IMR-90 (cell line): Measurements from ENCODE around the gene CHSY3. TPM values are rescaled to one million over a fixed set of nuclear protein-coding genes. Genes with fewer than 3 reads are reported as not detected.

Experiments
- ATAC-seq: fragments of 200-7000 bp; cut with Tn5 transposase; 2 replicates; pipeline ENCODE4 v1.9.1; 2020; ENCODE audit warnings: low read depth, mild to moderate bottlenecking, moderate library complexity
- BruUV-seq: library from RNA; stranded (reverse); fragments of 400-500 nt; replicated peaks from 2 replicates; lab custom pipeline; 2021; lab: Mats Ljungman, UMichigan
- CTCF ChIA-PET: fragments of 300-600 bp; formaldehyde crosslinking; extraction: SDS; loops from one replicate; lab custom pipeline; 2021; ENCODE audit warnings: antibody characterized with exemption; lab: Yijun Ruan, JAX
- POLR2A ChIA-PET: fragments of 300-600 bp; sonication (Branson Sonifier 250); formaldehyde crosslinking; loops from one replicate; lab custom pipeline; 2022; ENCODE audit warnings: antibody characterized with exemption; ENCODE audit not compliant: unreplicated experiment; lab: Charles Lee
- DNase-seq: peaks from one replicate; pipeline ENCODE4 v3.0.0; 2013
- H2AFZ ChIP-seq: replicated peaks from 2 replicates; pipeline ENCODE3; 2013; ENCODE audit warnings: low read length, mild to moderate bottlenecking; ENCODE audit not compliant: poor library complexity
- H2AK5ac ChIP-seq: 2 replicates; pipeline ENCODE4 v1.6.1; 2013; ENCODE audit warnings: low read depth, low read length, inconsistent platforms
- H2AK9ac ChIP-seq: replicated peaks from 2 replicates; pipeline ENCODE3; 2013; ENCODE audit warnings: mild to moderate bottlenecking, low read depth, low read length, moderate library complexity; ENCODE audit not compliant: poor library complexity
- H2BK120ac ChIP-seq: 2 replicates; pipeline ENCODE4 v1.6.1; 2013; ENCODE audit warnings: low read depth, low read length, inconsistent platforms
- H2BK15ac ChIP-seq: 3 replicates; pipeline ENCODE4 v1.6.1; 2013; ENCODE audit warnings: low read depth, low read length, inconsistent platforms
- H2BK20ac ChIP-seq: 2 replicates; pipeline ENCODE4 v1.6.1; 2013; ENCODE audit warnings: low read depth, mild to moderate bottlenecking, inconsistent platforms, low read length, moderate library complexity
- H2BK5ac ChIP-seq: 2 replicates; pipeline ENCODE4 v1.6.1; 2013; ENCODE audit warnings: mild to moderate bottlenecking, low read depth, low read length, inconsistent platforms; ENCODE audit not compliant: poor library complexity, severe bottlenecking
- H3K14ac ChIP-seq: replicated peaks from 2 replicates; pipeline ENCODE4 v1.6.1; 2013; ENCODE audit warnings: low read depth, low read length, inconsistent platforms
- H3K18ac ChIP-seq: 2 replicates; pipeline ENCODE4 v1.6.1; 2013; ENCODE audit warnings: low read depth, low read length, control low read depth
- H3K23ac ChIP-seq: 2 replicates; pipeline ENCODE4 v1.6.1; 2013; ENCODE audit warnings: low read depth, low read length, inconsistent platforms
- H3K27ac ChIP-seq: 2 replicates; pipeline ENCODE4 v1.5.1; 2013; ENCODE audit warnings: mild to moderate bottlenecking, control low read depth, low read length; ENCODE audit not compliant: insufficient read depth
- H3K27me3 ChIP-seq: 2 replicates; pipeline ENCODE4 v1.6.1; 2013; ENCODE audit warnings: low read length; ENCODE audit not compliant: control insufficient read depth, insufficient read depth
- H3K36me3 ChIP-seq: 2 replicates; pipeline ENCODE4 v1.6.1; 2013; ENCODE audit warnings: low read length, mixed read lengths; ENCODE audit not compliant: control insufficient read depth, insufficient read depth
- H3K4ac ChIP-seq: 2 replicates; pipeline ENCODE4 v1.6.1; 2013; ENCODE audit warnings: low read depth, low read length, inconsistent platforms
- H3K4me1 ChIP-seq: 2 replicates; pipeline ENCODE4 v1.6.1; 2013; ENCODE audit warnings: low read length, mixed read lengths; ENCODE audit not compliant: control insufficient read depth, insufficient read depth
- H3K4me2 ChIP-seq: 2 replicates; pipeline ENCODE4 v1.6.1; 2013; ENCODE audit warnings: low read depth, mild to moderate bottlenecking, control low read depth, low read length, moderate library complexity
- H3K4me3 ChIP-seq: 2 replicates; pipeline ENCODE4 v1.5.1; 2013; ENCODE audit warnings: low read depth, mild to moderate bottlenecking, control low read depth, low read length, moderate library complexity; ENCODE audit not compliant: insufficient read depth
- H3K56ac ChIP-seq: 2 replicates; pipeline ENCODE4 v1.6.1; 2013; ENCODE audit warnings: low read length, inconsistent platforms; ENCODE audit not compliant: insufficient read depth; ENCODE audit errors: extremely low read depth
- H3K79me1 ChIP-seq, 2 experiments: 2 replicates each; pipeline ENCODE4 v1.6.1; 2013; ENCODE audit warnings: low read length in 2 of 2, inconsistent platforms in 1 of 2, low read depth in 1 of 2
- H3K9ac ChIP-seq: 2 replicates; pipeline ENCODE4 v1.6.1; 2013; ENCODE audit warnings: low read depth, low read length, control low read depth
- H3K9me1 ChIP-seq: 2 replicates; pipeline ENCODE4 v1.6.1; 2013; ENCODE audit warnings: low read length, inconsistent platforms; ENCODE audit not compliant: insufficient read depth
- H3K9me3 ChIP-seq: 2 replicates; pipeline ENCODE4 v1.6.1; 2013; ENCODE audit warnings: low read length; ENCODE audit not compliant: control insufficient read depth, insufficient read depth
- H4K20me1 ChIP-seq: 2 replicates; pipeline ENCODE4 v1.6.1; 2013; ENCODE audit warnings: low read length, inconsistent platforms; ENCODE audit not compliant: insufficient read depth
- H4K5ac ChIP-seq: 2 replicates; pipeline ENCODE4 v1.6.1; 2013; ENCODE audit warnings: mild to moderate bottlenecking, low read depth, low read length, control low read depth
- H4K8ac ChIP-seq, 2 experiments: 2 replicates each; pipeline ENCODE4 v1.6.1; 2013; ENCODE audit warnings: low read depth in 2 of 2, low read length in 2 of 2, control low read depth in 1 of 2, inconsistent platforms in 1 of 2
- H4K91ac ChIP-seq: 2 replicates; pipeline ENCODE4 v1.6.1; 2013; ENCODE audit warnings: low read depth, low read length, inconsistent platforms; ENCODE audit not compliant: insufficient read depth
- BHLHE40 ChIP-seq: fragments of 150-350 bp; IDR thresholded peaks from 2 replicates; pipeline ENCODE4 v1.6.1; 2016; ENCODE audit warnings: mild to moderate bottlenecking, low read depth, low read length
- CTCF ChIP-seq: conservative IDR thresholded peaks from 2 replicates; pipeline ENCODE4 v1.5.1; 2012; ENCODE audit warnings: mild to moderate bottlenecking, low read depth, low read length, improper control_type of control experiment
- MXI1 ChIP-seq: IDR thresholded peaks from 2 replicates; pipeline ENCODE4 v1.6.1; 2012; ENCODE audit warnings: low read depth, mild to moderate bottlenecking, low read length, moderate library complexity, borderline replicate concordance
- POLR2A ChIP-seq: IDR thresholded peaks from 2 replicates; pipeline ENCODE4 v1.6.1; 2012; ENCODE audit warnings: mild to moderate bottlenecking, low read depth, low read length
- dilution Hi-C: fragments of 300-500 bp; cut with HindIII; formaldehyde crosslinking; loops from one replicate; pipeline ENCODE4 v1.14.3; 2018; ENCODE audit warnings: low sequenced_read_pairs; ENCODE audit not compliant: unreplicated experiment
- in situ Hi-C: fragments of 300-500 bp; cut with MboI; formaldehyde crosslinking; loops from 3 replicates; pipeline ENCODE4 v1.14.3; 2019; ENCODE audit warnings: low sequenced_read_pairs, inconsistent platforms, mixed read lengths
- intact Hi-C: fragments of 100-400 bp; cut with micrococcal nuclease; formaldehyde crosslinking; loops from 2 replicates; pipeline ENCODE4 v1.10.0; 2022
- polyA plus RNA-seq, 3 experiments: library from polyadenylated mRNA; depleted of rRNA; stranded (reverse); fragments of >200 nt; gene quantifications; 2 replicates each; pipeline ENCODE4 v1.2.3, GENCODE V29; 2012; ENCODE audit warnings: low replicate concordance in 1 of 3
- total RNA-seq: library from RNA; depleted of rRNA; stranded (reverse); fragments of >200 nt; gene quantifications from 2 replicates; pipeline ENCODE4 v1.2.3, GENCODE V29; 2012

Gene CHSY3
- total and polyA plus RNA-seq, 2 of the 4 experiments (the other 2 are of a cell fraction) = 0.62 to 1.3 TPM

GRCh38 chr5:129958581-129958980 is 54.3 kb downstream of the CHSY3 start:
- H3K23ac ChIP-seq = no peak overlapping the region
- H4K91ac ChIP-seq = no peak overlapping the region
- H3K36me3 ChIP-seq = no peaks in the 10 kb centered on the region
- H3K9me1 ChIP-seq = no peaks in the 10 kb centered on the region
- H2AK9ac ChIP-seq = no peak overlapping the region
- no peak overlapping the region for H3K9ac ChIP-seq
- H3K18ac ChIP-seq = no peak overlapping the region
- H4K8ac ChIP-seq = no peak overlapping the region
- POLR2A ChIA-PET = no interaction called here
- H4K20me1 ChIP-seq = no peaks in the 10 kb centered on the region
- ATAC-seq (no peak), DNase-seq (no peak)
- no peak overlapping the region for H2AK5ac ChIP-seq
- H2AFZ ChIP-seq = no peak overlapping the region
- no peak overlapping the region for H3K4me3 ChIP-seq
- no peaks in the 10 kb centered on the region for H3K4me1 ChIP-seq
- H3K27me3 ChIP-seq = no peaks in the 10 kb centered on the region
- no TSS peak for BruUV-seq
- intact Hi-C loops = no loop called here
- no peaks in the 10 kb centered on the region for H3K9me3 ChIP-seq
- H4K5ac ChIP-seq = no peak overlapping the region
- H3K27ac ChIP-seq = no peak overlapping the region
- no peak overlapping the region for H3K14ac ChIP-seq
- H3K4ac ChIP-seq = no peak overlapping the region
- dilution Hi-C loops = no loop called here
- CTCF ChIA-PET = no interaction called here
- H2BK5ac ChIP-seq = no peak overlapping the region
- H2BK20ac ChIP-seq = no peak overlapping the region
- no peaks in the 10 kb centered on the region for H3K79me1 ChIP-seq
- no peak overlapping the region for H2BK15ac ChIP-seq
- in situ Hi-C loops = no loop called here
- no peak overlapping the region for H2BK120ac ChIP-seq
- no peak overlapping the region for H3K56ac ChIP-seq
- H3K4me2 ChIP-seq = no peak overlapping the region
- no peak for TF ChIP-seq BHLHE40
- no peak for TF ChIP-seq MXI1
- TF ChIP-seq POLR2A = no peak
- no peak for TF ChIP-seq CTCF
